Activated effector memory CD4-positive, alpha-beta T cell treated with anti-CD3 and anti-CD28 coated beads, Interleukin-2, amount 50 U/mL, for 16 hours (primary cell): ENCODE data around the gene TBX1.

Source experiments
- DNase-seq: peaks from one replicate; pipeline ENCODE4 v3.0.0-alpha.2; 2020

The TBX1 gene

GRCh38 chr22:19816372-19817119 is 56.0 kb downstream of the TBX1 start:
- peak; percentile 52 for DNase-seq
